ENCODE data around the gene GFRA4. TPM values are rescaled to one million over a fixed set of nuclear protein-coding genes. Genes with fewer than 3 reads are reported as not detected.
"Not testable (repeated sequence)": the region's sequence is repeated elsewhere in the genome, so short reads cannot be mapped to it uniquely, and the experiment has no call there.

GFRA4 gene
- total RNA-seq, 5 donors from 2014 or later (not counting 1 experiment from before 2014, with no cell fraction given) = not detected

- Mint-ChIP-seq H3K27ac (no peak overlapping the region), H3K4me1 (no peaks in the 10 kb centered on the region), H3K36me3 (peaks cover 35% of the 10 kb centered on the region), H3K9me3 (no peaks in the 10 kb centered on the region), H3K27me3 (no peaks in the 10 kb centered on the region), H3K4me3 (no peak overlapping the region)
- H3K27me3 ChIP-seq (replicated peaks in 1 of 2; ENCODE audit: control insufficient read depth in 2 of 2, extremely low read depth in 1 of 2, insufficient read depth in 2 of 2, low read length in 1 of 2) = no peaks in the 10 kb centered on the region
- H3K4me3 ChIP-seq (ENCODE audit: control insufficient read depth in 1 of 2, extremely low read depth in 1 of 2, low read length in 1 of 2) = no peak overlapping the region
- H3K27ac ChIP-seq (ENCODE audit: low read length) = no peak overlapping the region
- ChIA-PET POLR2A (no interaction called here), CTCF (no interaction called here)
- ATAC-seq (replicated peaks in 1 of 4) (no peak), DNase-seq (no peak)
- WGBS (ENCODE audit: insufficient coverage) = 89% methylated on average over 13 of the region's 16 CpGs
- no peaks in the 10 kb centered on the region for H3K9me3 ChIP-seq
- no peaks in the 10 kb centered on the region for H3K4me1 ChIP-seq (ENCODE audit: control insufficient read depth in 1 of 2, extremely low read depth in 1 of 2, insufficient read depth in 2 of 2, low read length in 2 of 2)
- peaks cover 2 to 8% of the 10 kb centered on the region in 2 donors for H3K36me3 ChIP-seq (ENCODE audit: control insufficient read depth in 2 of 2, extremely low read depth in 1 of 2, insufficient read depth in 1 of 2, low read length in 1 of 2)
Observed at GRCh38 chr20:3628502-3629314, 34.5 kb downstream of the GFRA4 start.

GRCh38 chr20:3627476-3627875 lies 35.7 kb downstream of the GFRA4 start:
- Histone ChIP-seq H3K9me3 (no peaks in the 10 kb centered on the region), H3K36me3 (ENCODE audit: control insufficient read depth in 2 of 2, extremely low read depth in 1 of 2, insufficient read depth in 1 of 2, low read length in 1 of 2) (peaks cover 2 to 8% of the 10 kb centered on the region in 2 donors), H3K27me3 (replicated peaks in 1 of 2; ENCODE audit: control insufficient read depth in 2 of 2, extremely low read depth in 1 of 2, insufficient read depth in 2 of 2, low read length in 1 of 2) (no peaks in the 10 kb centered on the region), H3K4me3 (ENCODE audit: control insufficient read depth in 1 of 2, extremely low read depth in 1 of 2, low read length in 1 of 2) (no peak overlapping the region), H3K4me1 (ENCODE audit: control insufficient read depth in 1 of 2, extremely low read depth in 1 of 2, insufficient read depth in 2 of 2, low read length in 2 of 2) (no peaks in the 10 kb centered on the region), H3K27ac (ENCODE audit: low read length) (no peak overlapping the region)
- ATAC-seq (replicated peaks in 1 of 4) = no peak
- ChIA-PET CTCF (no interaction called here), POLR2A (no interaction called here)
- Mint-ChIP-seq H3K36me3 (peaks cover 35% of the 10 kb centered on the region), H3K4me1 (no peaks in the 10 kb centered on the region), H3K27ac (no peak overlapping the region), H3K27me3 (no peaks in the 10 kb centered on the region), H3K9me3 (no peaks in the 10 kb centered on the region), H3K4me3 (no peak overlapping the region)
- WGBS (ENCODE audit: insufficient coverage) = no CpG with 5 or more reads among the region's 2 CpGs
- DNase-seq = no peak

GRCh38 chr20:3622406-3622805 lies 40.8 kb downstream of the GFRA4 start:
- POLR2A ChIA-PET = no interaction called here
- peaks cover 34% of the 10 kb centered on the region for H3K36me3 Mint-ChIP-seq
- peaks cover 0 to 8% of the 10 kb centered on the region in 2 donors for H3K36me3 ChIP-seq (ENCODE audit: control insufficient read depth in 2 of 2, extremely low read depth in 1 of 2, insufficient read depth in 1 of 2, low read length in 1 of 2)

GRCh38 chr20:3621111-3621510 lies 42.1 kb downstream of the GFRA4 start:
- no peaks in the 10 kb centered on the region for H3K4me1 Mint-ChIP-seq
- H3K4me3 Mint-ChIP-seq = no peak overlapping the region
- no peaks in the 10 kb centered on the region for H3K4me1 ChIP-seq (ENCODE audit: control insufficient read depth in 1 of 2, extremely low read depth in 1 of 2, insufficient read depth in 2 of 2, low read length in 2 of 2)
- ChIA-PET CTCF (no interaction called here), POLR2A (interaction anchor here in 1 of 2 donors (0.6 kb wide), 1 partner anchor 74 kb away, joined by 3 read pairs; no protein-coding TSS in a partner anchor)
- H3K27me3 ChIP-seq (replicated peaks in 1 of 2; ENCODE audit: control insufficient read depth in 2 of 2, extremely low read depth in 1 of 2, insufficient read depth in 2 of 2, low read length in 1 of 2) = no peaks in the 10 kb centered on the region
- H3K4me3 ChIP-seq (ENCODE audit: control insufficient read depth in 1 of 2, extremely low read depth in 1 of 2, low read length in 1 of 2) = no peak overlapping the region
- WGBS (ENCODE audit: insufficient coverage) = 88% methylated on average over 5 of the region's 8 CpGs
- H3K9me3 ChIP-seq = no peaks in the 10 kb centered on the region
- H3K9me3 Mint-ChIP-seq = no peaks in the 10 kb centered on the region
- ATAC-seq (replicated peaks in 1 of 4) (no peak), DNase-seq (no peak)
- no peak overlapping the region for H3K27ac Mint-ChIP-seq
- peaks cover 36% of the 10 kb centered on the region for H3K36me3 Mint-ChIP-seq
- peaks cover 0 to 8% of the 10 kb centered on the region in 2 donors for H3K36me3 ChIP-seq (ENCODE audit: control insufficient read depth in 2 of 2, extremely low read depth in 1 of 2, insufficient read depth in 1 of 2, low read length in 1 of 2)
- no peaks in the 10 kb centered on the region for H3K27me3 Mint-ChIP-seq
- no peak overlapping the region for H3K27ac ChIP-seq (ENCODE audit: low read length)

More at GRCh38 chr20:3622406-3622805, 40.8 kb downstream of the GFRA4 start:
- no peaks in the 10 kb centered on the region for H3K27me3 ChIP-seq (replicated peaks in 1 of 2; ENCODE audit: control insufficient read depth in 2 of 2, extremely low read depth in 1 of 2, insufficient read depth in 2 of 2, low read length in 1 of 2)
- ATAC-seq (replicated peaks in 1 of 4) (no peak), DNase-seq (no peak)
- Mint-ChIP-seq H3K4me3 (no peak overlapping the region), H3K9me3 (no peaks in the 10 kb centered on the region), H3K27me3 (no peaks in the 10 kb centered on the region), H3K4me1 (no peaks in the 10 kb centered on the region), H3K27ac (no peak overlapping the region)
- CTCF ChIA-PET = no interaction called here
- H3K4me1 ChIP-seq (ENCODE audit: control insufficient read depth in 1 of 2, extremely low read depth in 1 of 2, insufficient read depth in 2 of 2, low read length in 2 of 2) = no peaks in the 10 kb centered on the region
- no peaks in the 10 kb centered on the region for H3K9me3 ChIP-seq
- H3K4me3 ChIP-seq (ENCODE audit: control insufficient read depth in 1 of 2, extremely low read depth in 1 of 2, low read length in 1 of 2) = no peak overlapping the region
- no peak overlapping the region for H3K27ac ChIP-seq (ENCODE audit: low read length)
- WGBS (ENCODE audit: insufficient coverage) = no CpG with 5 or more reads among the region's 4 CpGs

GRCh38 chr20:3616250-3616649 lies 46.9 kb downstream of the GFRA4 start:
- ChIA-PET CTCF (no interaction called here), POLR2A (no interaction called here)
- WGBS (ENCODE audit: insufficient coverage) = 89% methylated on average over 4 of the region's 4 CpGs

GRCh38 chr20:3615171-3615840 lies 47.9 kb downstream of the GFRA4 start:
- H3K27me3 Mint-ChIP-seq; DNase-seq; H3K9me3 Mint-ChIP-seq; H3K4me3 ChIP-seq (ENCODE audit: control insufficient read depth in 1 of 2, extremely low read depth in 1 of 2, low read length in 1 of 2); CTCF ChIA-PET; H3K27ac Mint-ChIP-seq; H3K27ac ChIP-seq (ENCODE audit: low read length); H3K9me3 ChIP-seq; ATAC-seq (replicated peaks in 1 of 4); H3K36me3 ChIP-seq (ENCODE audit: control insufficient read depth in 2 of 2, extremely low read depth in 1 of 2, insufficient read depth in 1 of 2, low read length in 1 of 2); POLR2A ChIA-PET; H3K27me3 ChIP-seq (replicated peaks in 1 of 2; ENCODE audit: control insufficient read depth in 2 of 2, extremely low read depth in 1 of 2, insufficient read depth in 2 of 2, low read length in 1 of 2); H3K4me1 ChIP-seq (ENCODE audit: control insufficient read depth in 1 of 2, extremely low read depth in 1 of 2, insufficient read depth in 2 of 2, low read length in 2 of 2); H3K4me3 Mint-ChIP-seq; H3K4me1 Mint-ChIP-seq: not testable (repeated sequence)
- 92% methylated on average over 2 of the region's 13 CpGs for WGBS (ENCODE audit: insufficient coverage)
- H3K36me3 Mint-ChIP-seq = peaks cover 42% of the 10 kb centered on the region

More at GRCh38 chr20:3616250-3616649, 46.9 kb downstream of the GFRA4 start:
- no peaks in the 10 kb centered on the region for H3K4me1 Mint-ChIP-seq
- H3K9me3 ChIP-seq = no peaks in the 10 kb centered on the region
- H3K4me1 ChIP-seq (ENCODE audit: control insufficient read depth in 1 of 2, extremely low read depth in 1 of 2, insufficient read depth in 2 of 2, low read length in 2 of 2) = no peaks in the 10 kb centered on the region
- H3K36me3 ChIP-seq (ENCODE audit: control insufficient read depth in 2 of 2, extremely low read depth in 1 of 2, insufficient read depth in 1 of 2, low read length in 1 of 2) = peaks cover 0 to 4% of the 10 kb centered on the region in 2 donors
- peaks cover 43% of the 10 kb centered on the region for H3K36me3 Mint-ChIP-seq
- no peak overlapping the region for H3K27ac Mint-ChIP-seq
- H3K27me3 ChIP-seq (replicated peaks in 1 of 2; ENCODE audit: control insufficient read depth in 2 of 2, extremely low read depth in 1 of 2, insufficient read depth in 2 of 2, low read length in 1 of 2) = no peaks in the 10 kb centered on the region
- H3K27me3 Mint-ChIP-seq = no peaks in the 10 kb centered on the region
- no peaks in the 10 kb centered on the region for H3K9me3 Mint-ChIP-seq
- DNase-seq (no peak), ATAC-seq (replicated peaks in 1 of 4) (no peak)
- H3K4me3 ChIP-seq (ENCODE audit: control insufficient read depth in 1 of 2, extremely low read depth in 1 of 2, low read length in 1 of 2) = no peak overlapping the region
- no peak overlapping the region for H3K4me3 Mint-ChIP-seq
- no peak overlapping the region for H3K27ac ChIP-seq (ENCODE audit: low read length)
